ENCODE measurements around the gene MMAB.

Gene MMAB

GRCh38 chr12:109566424-109566823 is 6.9 kb downstream of the MMAB start:
- ATAC-seq (ENCODE audit: low read depth) (0 out of 3 replicates have a peak, but pooled peaks have one; percentile 25), DNase-seq (ENCODE audit: low spot score) (no peak)
- Histone ChIP-seq H3K9me3 (ENCODE audit: severe bottlenecking) (no peaks in the 10 kb centered on the region), H3K36me3 (ENCODE audit: low read depth) (peaks cover 66% of the 10 kb centered on the region), H3K27me3 (ENCODE audit: insufficient read depth, poor library complexity, severe bottlenecking) (no peaks in the 10 kb centered on the region), H3K4me3 (ENCODE audit: severe bottlenecking) (no peak overlapping the region), H3K4me1 (ENCODE audit: insufficient read depth, poor library complexity, severe bottlenecking) (no peaks in the 10 kb centered on the region), H3K27ac (ENCODE audit: poor library complexity, severe bottlenecking) (no peak overlapping the region)
- TF ChIP-seq CTCF (IDR thresholded peaks at IDR 0.05; ENCODE audit: poor library complexity, severe bottlenecking), result no peak

GRCh38 chr12:109563291-109564284 is 9.7 kb downstream of the MMAB start:
- DNase-seq (ENCODE audit: low spot score), result no peak
- peaks cover 39% of the 10 kb centered on the region for H3K36me3 ChIP-seq (ENCODE audit: low read depth)

GRCh38 chr12:109562871-109563270 is 10.4 kb downstream of the MMAB start:
- Histone ChIP-seq H3K27me3 (ENCODE audit: insufficient read depth, poor library complexity, severe bottlenecking) (no peaks in the 10 kb centered on the region), H3K4me1 (ENCODE audit: insufficient read depth, poor library complexity, severe bottlenecking) (no peaks in the 10 kb centered on the region), H3K9me3 (ENCODE audit: severe bottlenecking) (no peaks in the 10 kb centered on the region), H3K27ac (ENCODE audit: poor library complexity, severe bottlenecking) (no peak overlapping the region), H3K36me3 (ENCODE audit: low read depth) (peaks cover 31% of the 10 kb centered on the region), H3K4me3 (ENCODE audit: severe bottlenecking) (no peak overlapping the region)
- DNase-seq (ENCODE audit: low spot score) (no peak), ATAC-seq (ENCODE audit: low read depth) (no peak)
- no peak for TF ChIP-seq CTCF (IDR thresholded peaks at IDR 0.05; ENCODE audit: poor library complexity, severe bottlenecking)

More at GRCh38 chr12:109563291-109564284, 9.7 kb downstream of the MMAB start:
- H3K4me3 ChIP-seq (ENCODE audit: severe bottlenecking), result no peak overlapping the region
- no peak overlapping the region for H3K27ac ChIP-seq (ENCODE audit: poor library complexity, severe bottlenecking)
- no peak for TF ChIP-seq CTCF (IDR thresholded peaks at IDR 0.05; ENCODE audit: poor library complexity, severe bottlenecking)
- no peaks in the 10 kb centered on the region for H3K27me3 ChIP-seq (ENCODE audit: insufficient read depth, poor library complexity, severe bottlenecking)
- no peaks in the 10 kb centered on the region for H3K9me3 ChIP-seq (ENCODE audit: severe bottlenecking)
- no peak for ATAC-seq (ENCODE audit: low read depth)
- no peaks in the 10 kb centered on the region for H3K4me1 ChIP-seq (ENCODE audit: insufficient read depth, poor library complexity, severe bottlenecking)

GRCh38 chr12:109561711-109562030 is 11.6 kb downstream of the MMAB start:
- TF ChIP-seq CTCF (IDR thresholded peaks at IDR 0.05; ENCODE audit: poor library complexity, severe bottlenecking), result no peak
- Histone ChIP-seq H3K36me3 (ENCODE audit: low read depth) (peaks cover 19% of the 10 kb centered on the region), H3K4me1 (ENCODE audit: insufficient read depth, poor library complexity, severe bottlenecking) (no peaks in the 10 kb centered on the region), H3K4me3 (ENCODE audit: severe bottlenecking) (no peak overlapping the region), H3K27me3 (ENCODE audit: insufficient read depth, poor library complexity, severe bottlenecking) (no peaks in the 10 kb centered on the region), H3K9me3 (ENCODE audit: severe bottlenecking) (no peaks in the 10 kb centered on the region), H3K27ac (ENCODE audit: poor library complexity, severe bottlenecking) (no peak overlapping the region)
- no peak for DNase-seq (ENCODE audit: low spot score)
- no peak for ATAC-seq (ENCODE audit: low read depth)
